Tibial nerve (tissue), 4 donors: ENCODE data around the gene MGLL. TPM values are rescaled to one million over a fixed set of nuclear protein-coding genes. Genes with fewer than 3 reads are reported as not detected.
A peak's percentile ranks its signal among the peaks of the same experiment; 100 is the strongest.

Experiments used
- DNase-seq, 2 donors: peaks; one replicate each; pipeline ENCODE4 v3.0.0-alpha.2; 2019; ENCODE audit warnings: low spot score in 2 of 2
- H3K27ac ChIP-seq, 4 donors: fragments of 200-600 bp; sonication (generic) in 3 of 4; one replicate each; pipeline ENCODE4 v1.5.1; 2017 to 2019; ENCODE audit warnings: mild to moderate bottlenecking in 1 of 4
- H3K27me3 ChIP-seq, 2 donors: fragments of 200-600 bp; sonication (generic) in 1 of 2; one replicate each; pipeline versions ENCODE4 v1.5.1 to v1.6.0; 2017 to 2019
- H3K36me3 ChIP-seq, 3 donors: fragments of 200-600 bp; sonication (generic); one replicate each; pipeline ENCODE4 v1.5.1; 2018 to 2019
- H3K4me1 ChIP-seq, 4 donors: fragments of 200-600 bp; sonication (generic) in 3 of 4; one replicate each; pipeline ENCODE4 v1.5.1; 2017 to 2019
- H3K4me3 ChIP-seq, 4 donors: fragments of 200-600 bp; sonication (generic) in 3 of 4; one replicate each; pipeline ENCODE4 v1.5.1; 2017 to 2019; ENCODE audit warnings: mild to moderate bottlenecking in 1 of 4, moderate library complexity in 1 of 4
- H3K9me3 ChIP-seq, 4 donors: fragments of 200-600 bp; sonication (generic) in 3 of 4; one replicate each; pipeline ENCODE4 v1.5.1; 2017 to 2019
- EP300 ChIP-seq, 2 donors: sonication (generic); formaldehyde crosslinking; IDR thresholded peaks; one replicate each; pipeline ENCODE4 v1.6.1; 2017; ENCODE audit warnings: antibody characterized with exemption in 2 of 2, mild to moderate bottlenecking in 1 of 2
- POLR2A ChIP-seq, 2 donors: fragments of 450-650 bp; IDR thresholded peaks; one replicate each; pipeline ENCODE4 v1.6.1; 2017; ENCODE audit warnings: antibody characterized with exemption in 2 of 2, mild to moderate bottlenecking in 2 of 2, moderate library complexity in 2 of 2
- WGBS, 2 donors: methylation state at CpG; one replicate each; pipeline ENCODE4 v1.1.5; 2018; 5-methylcytosine and 5-hydroxymethylcytosine counted together
- total RNA-seq, 4 donors: library from RNA; depleted of rRNA; stranded (reverse); fragments of >200 nt; gene quantifications; one replicate each; pipeline ENCODE4 v1.1.0, GENCODE V29; 2016
- TF ChIP-seq, protein P1 (sequence below), 5 experiments: fragments of 200-600 bp in 3 of 5; fragments of 450-650 bp in 2 of 5; sonication (generic) in 3 of 5; IDR thresholded peaks; one replicate each; pipeline ENCODE4 v1.5.1; 2016 to 2019; ENCODE audit warnings: antibody characterized with exemption in 5 of 5, mild to moderate bottlenecking in 3 of 5, moderate library complexity in 2 of 5

Gene MGLL
- total RNA-seq, 4 donors from 2014 or later, result 67.5 to 96.6 (median 86.1) TPM

- TF ChIP-seq, protein P1, sequence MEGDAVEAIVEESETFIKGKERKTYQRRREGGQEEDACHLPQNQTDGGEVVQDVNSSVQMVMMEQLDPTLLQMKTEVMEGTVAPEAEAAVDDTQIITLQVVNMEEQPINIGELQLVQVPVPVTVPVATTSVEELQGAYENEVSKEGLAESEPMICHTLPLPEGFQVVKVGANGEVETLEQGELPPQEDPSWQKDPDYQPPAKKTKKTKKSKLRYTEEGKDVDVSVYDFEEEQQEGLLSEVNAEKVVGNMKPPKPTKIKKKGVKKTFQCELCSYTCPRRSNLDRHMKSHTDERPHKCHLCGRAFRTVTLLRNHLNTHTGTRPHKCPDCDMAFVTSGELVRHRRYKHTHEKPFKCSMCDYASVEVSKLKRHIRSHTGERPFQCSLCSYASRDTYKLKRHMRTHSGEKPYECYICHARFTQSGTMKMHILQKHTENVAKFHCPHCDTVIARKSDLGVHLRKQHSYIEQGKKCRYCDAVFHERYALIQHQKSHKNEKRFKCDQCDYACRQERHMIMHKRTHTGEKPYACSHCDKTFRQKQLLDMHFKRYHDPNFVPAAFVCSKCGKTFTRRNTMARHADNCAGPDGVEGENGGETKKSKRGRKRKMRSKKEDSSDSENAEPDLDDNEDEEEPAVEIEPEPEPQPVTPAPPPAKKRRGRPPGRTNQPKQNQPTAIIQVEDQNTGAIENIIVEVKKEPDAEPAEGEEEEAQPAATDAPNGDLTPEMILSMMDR (IDR thresholded peaks at IDR 0.05), result no peak
- no peak for TF ChIP-seq POLR2A (IDR thresholded peaks at IDR 0.05)
- TF ChIP-seq EP300 (IDR thresholded peaks at IDR 0.05), result no peak
- no peaks in the 10 kb centered on the region for H3K36me3 ChIP-seq
Measured at GRCh38 chr3:127835993-127836882, 13.9 kb upstream of the MGLL start.

DNA sequence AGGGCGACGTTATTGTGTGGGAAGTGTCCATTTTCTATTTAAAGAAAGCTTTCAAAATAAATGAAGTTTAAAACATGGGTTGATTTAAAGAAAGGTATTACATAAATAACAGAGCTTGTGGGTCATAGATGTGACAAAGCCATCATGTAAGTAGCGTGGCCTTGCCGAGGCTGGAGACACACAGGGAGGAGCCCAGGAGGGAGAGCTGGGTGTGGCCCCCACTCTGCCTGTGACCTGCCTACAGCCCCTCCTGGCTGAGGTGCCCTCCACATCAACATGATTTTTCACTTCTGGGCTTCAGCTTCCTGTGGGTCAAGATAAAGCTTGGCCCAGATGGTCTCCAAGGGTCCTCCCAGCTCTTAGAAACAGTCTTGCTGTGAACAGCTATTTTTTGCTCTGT is 12.5 kb upstream of the MGLL start:
- Histone ChIP-seq H3K4me3 (no peak overlapping the region), H3K27ac (no peak overlapping the region), H3K36me3 (no peaks in the 10 kb centered on the region), H3K9me3 (peaks cover 0 to 9% (median 2%) of the 10 kb centered on the region in 4 donors), H3K4me1 (no peaks in the 10 kb centered on the region), H3K27me3 (no peaks in the 10 kb centered on the region)
- no peak for DNase-seq
- 83 to 96% methylated on average over 4 of the region's 4 CpGs for WGBS, 2 donors
- TF ChIP-seq POLR2A (IDR thresholded peaks at IDR 0.05), result no peak
- TF ChIP-seq EP300 (IDR thresholded peaks at IDR 0.05), result no peak
- TF ChIP-seq, protein P1 (IDR thresholded peaks at IDR 0.05), result no peak

More at GRCh38 chr3:127835993-127836882, 13.9 kb upstream of the MGLL start:
- no peak overlapping the region for H3K4me3 ChIP-seq
- H3K4me1 ChIP-seq, result no peaks in the 10 kb centered on the region
- 83 to 88% methylated on average over 8 of the region's 8 CpGs for WGBS, 2 donors
- no peaks in the 10 kb centered on the region for H3K9me3 ChIP-seq
- no peak overlapping the region for H3K27ac ChIP-seq
- DNase-seq, result no peak
- no peaks in the 10 kb centered on the region for H3K27me3 ChIP-seq

- DNase-seq, result no peak
- Histone ChIP-seq H3K4me3 (no peak overlapping the region), H3K36me3 (peaks cover 0 to under 1% (median 0%) of the 10 kb centered on the region in 3 donors), H3K4me1 (no peaks in the 10 kb centered on the region), H3K9me3 (peaks cover 0 to 22% (median 4%) of the 10 kb centered on the region in 4 donors), H3K27ac (no peak overlapping the region), H3K27me3 (no peaks in the 10 kb centered on the region)
- 97 to 98% methylated on average over 2 of the region's 2 CpGs for WGBS, 2 donors
- TF ChIP-seq EP300 (IDR thresholded peaks at IDR 0.05), result no peak
- TF ChIP-seq, protein P1 (IDR thresholded peaks at IDR 0.05), result no peak
- TF ChIP-seq POLR2A (IDR thresholded peaks at IDR 0.05), result no peak
Measured at GRCh38 chr3:127833281-127834032, 11.1 kb upstream of the MGLL start.

GRCh38 chr3:127831723-127832172 is 9.4 kb upstream of the MGLL start:
- Histone ChIP-seq H3K4me3 (no peak overlapping the region), H3K27ac (no peak overlapping the region), H3K27me3 (no peaks in the 10 kb centered on the region), H3K36me3 (peaks cover 0 to 5% (median 0%) of the 10 kb centered on the region in 3 donors), H3K4me1 (no peaks in the 10 kb centered on the region), H3K9me3 (peaks cover 0 to 32% (median 4%) of the 10 kb centered on the region in 4 donors)
- no peak for DNase-seq
- WGBS, 2 donors, result 49 to 54% methylated on average over 4 of the region's 4 CpGs
- no peak for TF ChIP-seq EP300 (IDR thresholded peaks at IDR 0.05)
- TF ChIP-seq, protein P1 (IDR thresholded peaks at IDR 0.05), result peak; percentile 30 to 49 (median 43)
